ENCODE data around the gene ABTB2. TPM values are rescaled to one million over a fixed set of nuclear protein-coding genes. Genes with fewer than 3 reads are reported as not detected.
A peak's percentile ranks its signal among the peaks of the same experiment; 100 is the strongest.

The ABTB2 gene
- total and polyA plus RNA-seq, 9 of the 15 experiments (the other 6 are each of a cell fraction or from before 2014, with no cell fraction given): 0.03 to 0.18 (median 0.12) TPM; not detected in 2

GRCh38 chr11:34242037-34242625, 115.7 kb downstream of the ABTB2 start (continued):
- TF ChIP-seq CHD7 (IDR thresholded peaks at IDR 0.05; ENCODE audit: low read depth, low read length) (no peak), PTTG1 (tag; IDR thresholded peaks at IDR 0.05; ENCODE audit: low read depth) (no peak), TAF1 (IDR thresholded peaks at IDR 0.05; ENCODE audit: control insufficient read depth, extremely low read depth, insufficient read depth, low read length, severe bottlenecking) (no peak), RBM22 (IDR thresholded peaks at IDR 0.05; ENCODE audit: low read depth, low read length, poor library complexity, severe bottlenecking) (no peak), TRIM24 (IDR thresholded peaks at IDR 0.05) (0 out of 4 replicates have a peak, but pooled peaks of 1 of the 2 experiments have one; percentile 10), LCOR (CRISPR knock-in tag; IDR thresholded peaks at IDR 0.05) (no peak), PRDM10 (IDR thresholded peaks at IDR 0.05; ENCODE audit: partially characterized antibody) (peak; percentile 24), SETDB1 (IDR thresholded peaks at IDR 0.05; ENCODE audit: low read length) (no peak), CHD4 (IDR thresholded peaks at IDR 0.05; ENCODE audit: insufficient read depth, insufficient replicate concordance, low read depth, low read length, poor library complexity, severe bottlenecking) (no peak), ZNF311 (CRISPR knock-in tag; IDR thresholded peaks at IDR 0.05) (no peak), ZNF165 (CRISPR knock-in tag; IDR thresholded peaks at IDR 0.05; ENCODE audit: borderline replicate concordance) (no peak), PHB (CRISPR knock-in tag; IDR thresholded peaks at IDR 0.05) (no peak), ZNF445 (CRISPR knock-in tag; IDR thresholded peaks at IDR 0.05; ENCODE audit: low read depth) (no peak)

Data from K562 (cell line).